Measurements from ENCODE around the gene HERPUD1. TPM values are rescaled to one million over a fixed set of nuclear protein-coding genes. Genes with fewer than 3 reads are reported as not detected.

The HERPUD1 gene
- total RNA-seq, 1 experiment from 2014 or later: 28.9 TPM

DNA sequence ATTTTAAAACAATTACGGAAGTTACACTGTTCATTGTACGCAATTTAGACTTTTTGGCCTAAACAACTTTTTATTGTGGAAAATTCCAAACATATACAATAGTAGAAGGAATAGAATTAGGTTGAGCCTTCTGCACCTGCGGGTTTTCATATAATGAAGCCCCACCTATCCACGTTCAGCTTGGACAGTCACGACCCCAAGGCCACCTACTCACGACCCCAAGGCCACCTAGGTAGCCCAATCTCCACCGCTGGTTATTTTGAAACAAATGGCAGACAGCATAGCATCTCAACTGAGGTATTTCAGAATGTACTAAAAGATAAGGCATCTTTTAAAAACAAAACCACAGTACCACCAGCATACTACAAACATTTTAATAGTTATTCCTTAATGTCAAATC, 58.0 kb downstream of the HERPUD1 start:
- Histone ChIP-seq H2BK12ac (ENCODE audit: insufficient read length, low read depth, low read length) (no peak overlapping the region), H2BK5ac (ENCODE audit: insufficient read length, low read length) (no peak overlapping the region), H2BK15ac (ENCODE audit: low read depth, low read length) (no peak overlapping the region), H4K8ac (replicated peaks; ENCODE audit: insufficient read length, low read depth, low read length) (no peak overlapping the region), H3K9ac (ENCODE audit: extremely low read depth, insufficient read length, low read length) (no peak overlapping the region), H4K91ac (ENCODE audit: insufficient read length, low read depth, low read length) (no peak overlapping the region), H3K9me3 (ENCODE audit: control insufficient read depth, low read depth, low read length) (no peaks in the 10 kb centered on the region), H4K5ac (ENCODE audit: insufficient read length, low read depth, low read length) (no peak overlapping the region), H3K4me1 (ENCODE audit: insufficient read depth, low read length) (no peaks in the 10 kb centered on the region), H3K27ac (ENCODE audit: insufficient read length, low read depth, low read length) (no peak overlapping the region), H3K23ac (ENCODE audit: insufficient read length, low read depth, low read length) (no peak overlapping the region), H3K18ac (ENCODE audit: insufficient read length, low read depth, low read length) (no peak overlapping the region), H3K27me3 (ENCODE audit: insufficient read depth, low read length) (peaks cover 6% of the 10 kb centered on the region; the same call in 1 of the 2 replicates), H3T11ph (ENCODE audit: low read length) (no peak overlapping the region), H3K79me1 (ENCODE audit: insufficient read depth, low read depth, low read length, poor library complexity, severe bottlenecking) (no peaks in the 10 kb centered on the region), H2AFZ (ENCODE audit: low read length) (no peak overlapping the region), H3K79me2 (ENCODE audit: insufficient read depth, low read length) (no peaks in the 10 kb centered on the region), H3K4ac (ENCODE audit: low read depth, low read length) (no peak overlapping the region), H3K56ac (ENCODE audit: insufficient read length, low read depth, low read length) (no peak overlapping the region), H3K4me2 (ENCODE audit: insufficient read depth, insufficient read length, low read length) (peak overlapping the region; percentile 41), H2BK20ac (ENCODE audit: low read depth, low read length, poor library complexity, severe bottlenecking) (no peak overlapping the region), H2AK5ac (ENCODE audit: insufficient read length, low read length) (no peak overlapping the region), H4K20me1 (ENCODE audit: control insufficient read depth, insufficient read depth, insufficient read length) (no peaks in the 10 kb centered on the region), H3K14ac (ENCODE audit: insufficient read depth, low read length) (no peak overlapping the region), H2BK120ac (ENCODE audit: low read depth, low read length, poor library complexity, severe bottlenecking) (no peak overlapping the region), H3K23me2 (ENCODE audit: insufficient read length, low read depth, low read length, poor library complexity, severe bottlenecking) (peaks cover 2% of the 10 kb centered on the region)
- WGBS (ENCODE audit: extremely low coverage, insufficient read length, low lambda C conversion rate): no CpG with 5 or more reads among the region's 7 CpGs
- no peak overlapping the region for H3K27ac Mint-ChIP-seq
- DNase-seq: no peak
- no peaks in the 10 kb centered on the region for H3K9me3 Mint-ChIP-seq
- peak overlapping the region; percentile 87 to 88 for H3K4me3 Mint-ChIP-seq
- H3K4me1 Mint-ChIP-seq: peaks cover 15 to 29% of the 10 kb centered on the region in 2 experiments
- H3K27me3 Mint-ChIP-seq (ENCODE audit: low read depth): peaks cover 63% of the 10 kb centered on the region
- no peaks in the 10 kb centered on the region; a peak in 1 of 7 replicates for H3K36me3 Mint-ChIP-seq (ENCODE audit: insufficient read depth in 1 of 3, low read depth in 3 of 3)
- TF ChIP-seq, protein P1, sequence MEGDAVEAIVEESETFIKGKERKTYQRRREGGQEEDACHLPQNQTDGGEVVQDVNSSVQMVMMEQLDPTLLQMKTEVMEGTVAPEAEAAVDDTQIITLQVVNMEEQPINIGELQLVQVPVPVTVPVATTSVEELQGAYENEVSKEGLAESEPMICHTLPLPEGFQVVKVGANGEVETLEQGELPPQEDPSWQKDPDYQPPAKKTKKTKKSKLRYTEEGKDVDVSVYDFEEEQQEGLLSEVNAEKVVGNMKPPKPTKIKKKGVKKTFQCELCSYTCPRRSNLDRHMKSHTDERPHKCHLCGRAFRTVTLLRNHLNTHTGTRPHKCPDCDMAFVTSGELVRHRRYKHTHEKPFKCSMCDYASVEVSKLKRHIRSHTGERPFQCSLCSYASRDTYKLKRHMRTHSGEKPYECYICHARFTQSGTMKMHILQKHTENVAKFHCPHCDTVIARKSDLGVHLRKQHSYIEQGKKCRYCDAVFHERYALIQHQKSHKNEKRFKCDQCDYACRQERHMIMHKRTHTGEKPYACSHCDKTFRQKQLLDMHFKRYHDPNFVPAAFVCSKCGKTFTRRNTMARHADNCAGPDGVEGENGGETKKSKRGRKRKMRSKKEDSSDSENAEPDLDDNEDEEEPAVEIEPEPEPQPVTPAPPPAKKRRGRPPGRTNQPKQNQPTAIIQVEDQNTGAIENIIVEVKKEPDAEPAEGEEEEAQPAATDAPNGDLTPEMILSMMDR (conservative IDR thresholded peaks at IDR 0.05): no peak

All from H9 (cell line).